T47D (cell line): Measurements from ENCODE around the gene GUCD1.

Source experiments
- DNase-seq, 2 experiments: peaks; one replicate each; pipeline versions ENCODE4 v3.0.0 to v3.0.0-alpha.2; 2011 to 2012; ENCODE audit warnings: low read depth in 1 of 2, low spot score in 1 of 2
- JUND ChIP-seq: IDR thresholded peaks from 2 replicates; pipeline ENCODE4 v1.6.1; 2012; ENCODE audit warnings: low read depth
- in situ Hi-C: cut with HindIII; loops from 2 replicates; pipeline ENCODE4 v1.10.0; 2016; ENCODE audit warnings: low sequenced_read_pairs, low pct_unique_long_range_greater_than_20kb

Gene GUCD1

DNA sequence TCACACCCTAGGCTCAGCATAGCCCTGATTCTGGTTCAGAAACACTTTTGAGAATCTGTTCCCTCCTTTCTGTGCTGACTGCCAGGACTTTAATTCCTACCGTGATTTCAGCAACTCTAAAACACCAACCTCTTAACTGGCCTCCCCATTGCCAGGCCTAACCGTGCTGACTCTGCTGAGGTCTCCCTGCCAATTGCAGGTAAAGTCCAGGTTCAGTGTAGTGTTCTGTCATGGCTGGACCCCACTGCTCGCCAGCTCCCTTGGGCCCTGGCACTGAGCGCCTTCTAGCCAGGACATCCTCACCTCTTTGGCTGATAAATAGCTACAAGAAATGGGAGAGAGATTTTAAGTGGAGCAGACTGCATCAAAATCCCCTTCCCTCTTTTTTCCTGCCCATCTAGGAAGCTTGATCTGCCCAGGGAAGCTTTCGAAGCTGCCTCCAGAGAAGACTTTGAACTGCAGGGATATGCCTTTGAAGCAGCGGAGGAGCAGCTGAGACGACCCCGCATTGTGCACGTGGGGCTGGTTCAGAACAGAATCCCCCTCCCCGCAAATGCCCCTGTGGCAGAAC lies 55.1 kb downstream of the GUCD1 start:
- TF ChIP-seq JUND = no peak
- DNase-seq = no peak
- in situ Hi-C loops = no loop called here

DNA sequence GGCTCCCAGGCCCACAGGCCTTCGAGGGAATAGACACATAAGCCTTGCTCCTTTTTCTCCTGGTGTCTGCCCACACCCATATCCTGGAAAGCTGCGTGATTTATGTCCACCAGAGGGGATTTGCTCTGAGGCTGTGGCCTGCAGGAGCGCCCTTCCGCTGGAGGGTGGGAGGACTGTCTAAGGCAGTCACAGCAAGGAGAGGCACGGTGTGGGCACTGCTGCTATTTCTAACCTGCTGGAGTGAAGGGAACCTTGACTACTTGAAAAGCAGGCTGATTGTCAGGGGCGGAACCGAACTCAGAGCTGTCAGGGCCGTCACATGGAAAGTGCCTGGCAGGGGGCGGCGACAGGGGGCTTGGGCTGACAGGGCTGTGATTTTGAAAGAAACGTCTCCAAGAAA lies 56.1 kb downstream of the GUCD1 start:
- in situ Hi-C loops = no loop called here
- DNase-seq = no peak
- no peak for TF ChIP-seq JUND

DNA sequence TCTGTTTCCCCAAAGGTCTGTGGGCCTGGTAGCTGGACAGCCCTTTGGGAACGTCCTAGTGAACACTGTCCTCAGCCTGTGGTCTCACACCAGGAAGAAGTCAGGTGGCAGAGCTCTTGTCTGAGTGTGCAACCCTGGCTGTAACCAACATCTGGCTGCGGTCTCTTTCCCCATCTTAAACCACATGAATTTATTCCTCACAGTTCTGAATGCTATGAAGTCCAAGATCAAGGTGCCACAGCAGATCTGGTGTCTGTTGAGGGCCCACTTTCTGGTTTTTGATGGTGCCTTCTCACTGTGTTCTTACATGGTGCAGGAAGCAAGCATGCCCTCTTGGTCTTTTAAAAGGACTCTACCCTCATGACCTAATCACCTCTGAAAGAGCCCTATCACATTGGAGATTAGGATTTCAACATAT lies 57.1 kb downstream of the GUCD1 start:
- in situ Hi-C loops = no loop called here
- TF ChIP-seq JUND = no peak
- DNase-seq = no peak

DNA sequence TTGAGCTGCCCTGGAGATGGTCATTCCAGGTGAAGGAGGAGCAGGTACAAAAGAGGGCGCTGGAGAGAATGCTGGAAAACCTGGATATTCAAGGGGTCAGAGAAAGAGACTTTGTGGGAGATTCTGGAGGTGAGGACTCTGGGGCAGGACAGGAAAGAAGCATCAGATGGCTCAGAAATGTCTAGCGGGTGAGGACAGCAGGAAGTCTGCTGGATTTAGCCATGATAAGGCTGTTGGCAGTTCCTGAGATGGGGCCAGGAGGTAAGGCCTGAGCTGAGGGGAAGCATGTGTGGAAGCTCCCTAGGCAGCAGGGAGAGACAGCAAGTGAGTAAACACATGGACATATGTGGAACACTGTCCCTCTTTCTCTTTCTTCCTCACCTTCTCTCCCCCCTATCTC lies 58.3 kb downstream of the GUCD1 start:
- DNase-seq = no peak
- no peak for TF ChIP-seq JUND
- in situ Hi-C loops = no loop called here

DNA sequence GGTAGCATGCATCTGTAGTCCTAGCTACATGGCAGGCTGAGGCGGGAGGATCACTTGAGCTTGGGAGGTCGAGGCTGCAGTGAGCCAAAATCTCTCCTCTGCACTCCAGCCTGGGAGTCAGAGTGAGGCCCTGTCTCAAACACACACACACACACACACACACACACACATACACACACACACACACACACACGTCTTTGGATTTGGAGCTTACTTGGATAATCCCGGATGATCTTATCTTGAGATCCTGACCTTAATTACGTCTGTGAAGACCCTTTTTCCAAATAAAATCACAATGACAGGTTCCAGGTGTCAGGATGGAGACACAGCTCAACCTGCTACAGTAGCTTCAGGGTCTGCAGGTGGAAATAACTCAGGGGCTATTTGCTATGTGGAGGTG lies 58.7 kb downstream of the GUCD1 start:
- no peak for TF ChIP-seq JUND
- in situ Hi-C loops = no loop called here
- DNase-seq = no peak

DNA sequence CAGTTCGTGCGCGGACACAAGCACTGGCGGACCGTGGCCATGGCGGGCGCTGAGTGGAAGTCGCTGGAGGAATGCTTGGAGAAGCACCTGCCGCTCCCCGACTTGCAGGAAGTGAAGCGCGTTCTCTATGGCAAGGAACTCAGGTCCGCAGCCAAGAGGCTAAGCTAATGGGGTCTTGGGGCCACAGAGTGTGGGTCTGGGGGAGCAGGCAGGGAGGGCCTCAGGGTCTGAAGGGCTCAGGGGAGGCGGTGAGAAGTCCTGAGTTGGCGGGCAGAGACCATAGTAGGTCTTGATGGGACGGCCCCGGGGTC lies 59.6 kb downstream of the GUCD1 start:
- no peak for TF ChIP-seq JUND
- DNase-seq = no peak
- in situ Hi-C loops = no loop called here

DNA sequence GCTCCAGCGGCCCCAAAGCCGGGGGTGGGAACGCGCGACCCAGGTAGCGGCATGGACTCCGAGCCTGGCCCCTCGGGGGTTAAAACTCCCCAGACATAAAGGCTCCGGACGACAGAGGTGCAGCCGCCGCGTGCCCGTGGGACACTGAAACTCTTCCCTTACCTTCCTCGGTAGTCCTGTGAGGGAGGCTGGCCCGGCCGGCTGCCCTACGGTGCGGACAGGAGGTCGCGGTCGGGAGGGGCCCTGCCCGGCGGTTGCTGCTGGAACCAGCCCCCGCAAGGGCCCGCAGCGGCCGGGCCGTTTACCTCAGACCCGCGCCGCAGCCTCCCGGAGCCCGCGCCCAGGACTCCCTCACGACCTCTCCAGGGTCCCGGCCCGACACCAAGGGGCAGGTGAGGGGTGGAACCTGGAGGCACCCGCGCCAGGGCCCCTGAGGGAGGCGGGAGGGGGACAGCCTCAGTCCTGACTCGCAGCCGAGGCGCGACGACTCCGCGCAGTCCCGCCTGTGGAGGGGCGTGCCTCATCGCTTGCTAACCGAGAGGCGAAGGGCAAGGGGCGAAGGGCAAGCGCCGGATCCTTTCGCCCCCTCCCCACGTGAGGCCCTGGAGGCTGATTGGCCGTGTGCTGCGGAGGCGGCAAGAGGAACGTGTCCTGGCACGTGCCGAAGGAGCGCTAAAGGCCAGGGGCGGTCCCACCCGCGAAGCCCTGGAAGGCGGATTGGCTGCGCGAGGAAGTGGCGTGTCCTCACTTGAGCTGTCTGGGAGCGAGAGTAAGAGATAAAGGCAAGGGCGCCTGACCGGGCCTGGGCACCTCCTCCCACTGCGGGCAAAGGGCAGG lies 60.2 kb downstream of the GUCD1 start, which contains the start of gene UPB1:
TSS of gene UPB1 (plus strand) at position 805 of the 837 bp plus-strand sequence. CDS start 72 bp downstream, outside the sequence.
- TF ChIP-seq JUND = no peak
- no peak for DNase-seq
- in situ Hi-C loops = no loop called here

DNA sequence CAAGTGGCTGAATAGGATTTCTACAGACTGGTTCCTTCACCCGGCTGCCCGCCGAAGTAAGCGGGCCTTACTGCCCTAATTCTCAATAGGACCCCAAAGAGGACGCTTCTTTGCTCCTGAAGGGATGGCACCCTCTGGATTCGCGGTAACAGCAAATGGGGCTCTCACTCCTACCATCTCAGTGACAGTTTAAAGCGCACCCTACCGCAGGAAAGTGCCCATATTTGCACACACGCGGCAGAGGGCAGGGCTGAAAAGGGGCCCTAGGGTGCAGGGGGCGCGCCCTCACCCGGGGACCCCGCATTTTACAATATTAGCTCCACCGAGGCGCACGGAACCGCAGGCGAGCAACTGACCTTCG lies 60.8 kb downstream of the GUCD1 start:
- no peak for DNase-seq
- in situ Hi-C loops = no loop called here
- TF ChIP-seq JUND = no peak

DNA sequence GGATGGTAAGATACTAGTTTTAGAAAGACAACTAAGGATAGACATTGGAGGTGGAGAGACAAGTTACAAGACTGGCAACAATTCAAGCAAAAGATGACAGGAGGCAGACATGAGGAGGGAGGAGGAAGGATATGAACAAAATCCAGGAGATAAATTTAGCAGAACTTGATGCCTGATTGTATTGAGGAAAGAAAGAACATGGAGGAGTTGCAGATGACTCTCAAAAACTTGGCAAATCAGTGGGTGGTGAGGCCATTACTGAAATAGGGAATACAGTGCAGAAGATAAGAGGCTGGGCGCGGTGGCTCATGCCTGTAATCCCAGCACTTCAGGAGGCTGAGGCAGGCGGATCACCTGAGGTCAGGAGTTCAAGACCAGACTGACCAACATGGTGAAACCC lies 62.5 kb downstream of the GUCD1 start:
- no peak for TF ChIP-seq JUND
- no peak for DNase-seq
- in situ Hi-C loops = no loop called here
